Dermis microvascular lymphatic vessel endothelial cell (primary cell): Measurements from ENCODE around the gene BCL3. TPM values are rescaled to one million over a fixed set of nuclear protein-coding genes. Genes with fewer than 3 reads are reported as not detected.
"Not testable (repeated sequence)": the region's sequence is repeated elsewhere in the genome, so short reads cannot be mapped to it uniquely, and the experiment has no call there.

Experiments used
- DNase-seq, 2 donors: peaks; one replicate each; pipeline versions ENCODE4 v3.0.0 to v3.0.0-alpha.2; 2010; ENCODE audit warnings: low read depth in 2 of 2
- total RNA-seq: library from RNA; depleted of rRNA; stranded (reverse); fragments of >200 nt; gene quantifications from 2 replicates; pipeline ENCODE4 v1.2.1, GENCODE V29; 2014

BCL3 gene
- total RNA-seq, 1 donor from 2014 or later = 1.4 TPM

GRCh38 chr19:44757735-44758505, 9.4 kb downstream of the BCL3 start:
- no peak for DNase-seq

- DNase-seq = no peak
These were observed 10.1 kb downstream of the BCL3 start for GRCh38 chr19:44758596-44758995.

- no peak for DNase-seq
These were observed 10.7 kb downstream of the BCL3 start for GRCh38 chr19:44759083-44759804.

- DNase-seq = no peak
These were observed 13.5 kb downstream of the BCL3 start for GRCh38 chr19:44762038-44762437.

- DNase-seq = no peak
These were observed 16.8 kb downstream of the BCL3 start for GRCh38 chr19:44765033-44765948.

GRCh38 chr19:44765949-44766335, 17.4 kb downstream of the BCL3 start:
- no peak for DNase-seq

- no peak for DNase-seq
These were observed 19.0 kb downstream of the BCL3 start for GRCh38 chr19:44767295-44768180.

- DNase-seq = peak; percentile 88 to 94
These were observed 22.2 kb downstream of the BCL3 start for GRCh38 chr19:44770550-44771257.

GRCh38 chr19:44772144-44772543, 23.6 kb downstream of the BCL3 start:
- not testable (repeated sequence) for DNase-seq

GRCh38 chr19:44772959-44773358, 24.5 kb downstream of the BCL3 start:
- no peak for DNase-seq

- DNase-seq = no peak
These were observed 27.2 kb downstream of the BCL3 start for GRCh38 chr19:44775676-44776240.

- DNase-seq = no peak
These were observed 28.0 kb downstream of the BCL3 start for GRCh38 chr19:44776402-44777096.

GRCh38 chr19:44777715-44778347, 29.3 kb downstream of the BCL3 start, which contains the start of gene CBLC:
Gene CBLC, plus strand, starts transcription at chr19:44777890. Its CDS starts 42 bp downstream, at chr19:44777932.
- DNase-seq = no peak

- no peak for DNase-seq
These were observed 30.6 kb downstream of the BCL3 start for GRCh38 chr19:44779150-44779549.

GRCh38 chr19:44781694-44782093, 33.2 kb downstream of the BCL3 start:
- not testable (repeated sequence) for DNase-seq

- DNase-seq = no peak
These were observed 34.2 kb downstream of the BCL3 start for GRCh38 chr19:44782729-44783128.

GRCh38 chr19:44783545-44783944, 35.0 kb downstream of the BCL3 start:
- no peak for DNase-seq

GRCh38 chr19:44785271-44785670, 36.8 kb downstream of the BCL3 start:
- no peak for DNase-seq

- no peak for DNase-seq
These were observed 37.5 kb downstream of the BCL3 start for GRCh38 chr19:44785993-44786392.
